ENCODE results near the gene CRYAA.
"Not testable (repeated sequence)": the region's sequence is repeated elsewhere in the genome, so short reads cannot be mapped to it uniquely, and the experiment has no call there.

CRYAA gene

DNA sequence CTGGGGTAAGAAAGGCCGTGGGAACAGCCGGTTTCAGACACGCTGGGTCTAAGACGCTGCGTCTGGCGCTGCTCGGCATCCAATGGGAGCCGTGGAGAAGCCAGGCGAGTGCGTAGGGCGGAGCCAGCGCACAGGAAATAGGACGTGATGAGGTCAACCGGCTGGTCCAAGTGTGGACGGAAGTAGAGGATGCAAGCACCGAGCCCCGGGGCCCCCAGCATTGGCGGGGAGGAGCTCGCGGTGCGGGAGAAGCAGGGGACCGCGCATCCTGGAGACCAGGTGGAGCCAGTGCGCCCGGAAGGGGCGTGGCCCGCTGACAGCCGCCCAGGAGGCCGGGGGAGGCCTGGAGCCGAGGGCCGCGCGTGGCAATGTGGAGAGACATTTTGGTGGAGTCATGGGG lies 15.2 kb upstream of the CRYAA start:
- not testable (repeated sequence) for H3F3A ChIP-seq (ENCODE audit: control insufficient read depth, insufficient read depth); H3K4me2 ChIP-seq (ENCODE audit: low read length); H4K20me1 ChIP-seq (ENCODE audit: control insufficient read depth, insufficient read depth, low read depth, low read length); H3K9me3 ChIP-seq (ENCODE audit: control insufficient read depth, insufficient read depth, low read length); H3K4me3 ChIP-seq (ENCODE audit: low read length); H3K27ac ChIP-seq (ENCODE audit: low read depth, low read length); H3K9me2 ChIP-seq (replicated peaks; ENCODE audit: control insufficient read depth, low read length); H3K36me3 ChIP-seq (ENCODE audit: control insufficient read depth, low read length); H3K79me2 ChIP-seq (ENCODE audit: control insufficient read depth, low read length); H3K4me1 ChIP-seq (ENCODE audit: control insufficient read depth, low read length); H3K27me3 ChIP-seq (ENCODE audit: control insufficient read depth, low read length)

DNA sequence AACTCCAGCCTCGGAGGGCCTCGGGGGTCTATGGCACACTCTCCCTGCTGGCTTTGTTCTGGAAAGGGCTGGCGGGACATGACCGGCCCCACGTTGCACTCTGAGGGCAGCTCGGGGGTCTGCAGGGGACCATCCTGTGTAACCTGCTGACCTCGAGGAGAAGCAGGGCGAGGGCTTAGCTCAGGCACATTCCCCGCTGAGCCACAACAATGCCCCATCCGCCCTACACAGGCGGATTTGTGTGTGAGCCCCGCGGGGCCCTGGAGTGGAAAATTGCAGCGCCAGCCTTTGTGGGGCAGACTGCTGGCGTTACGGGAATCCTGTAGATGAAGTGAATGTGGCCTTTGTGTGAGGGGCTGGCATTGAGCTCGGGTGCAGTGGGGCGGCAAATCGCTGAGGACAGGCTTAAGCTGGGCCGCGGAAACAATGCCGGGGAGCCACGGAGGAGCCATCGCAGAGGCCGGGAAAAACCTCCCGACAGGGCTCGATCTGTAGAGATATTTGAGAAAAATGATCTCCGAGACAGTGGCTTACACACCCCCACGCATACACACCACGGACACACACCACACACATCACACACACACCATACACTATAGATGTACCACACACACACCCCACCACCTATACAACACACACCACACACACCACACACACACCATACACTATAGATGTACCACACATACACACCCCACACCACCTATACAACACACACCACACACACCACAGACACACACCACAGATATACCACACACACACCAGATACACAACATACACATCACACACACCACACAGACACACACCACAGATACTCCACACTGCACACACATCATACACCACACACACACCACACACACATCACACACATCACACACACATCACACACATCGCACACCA lies 9.3 kb upstream of the CRYAA start:
- H3F3A ChIP-seq (ENCODE audit: control insufficient read depth, insufficient read depth); H3K27me3 ChIP-seq (ENCODE audit: control insufficient read depth, low read length); H3K79me2 ChIP-seq (ENCODE audit: control insufficient read depth, low read length); H3K4me1 ChIP-seq (ENCODE audit: control insufficient read depth, low read length); H3K9me3 ChIP-seq (ENCODE audit: control insufficient read depth, insufficient read depth, low read length); H3K4me3 ChIP-seq (ENCODE audit: low read length); H3K9me2 ChIP-seq (replicated peaks; ENCODE audit: control insufficient read depth, low read length); H4K20me1 ChIP-seq (ENCODE audit: control insufficient read depth, insufficient read depth, low read depth, low read length); H3K4me2 ChIP-seq (ENCODE audit: low read length); H3K36me3 ChIP-seq (ENCODE audit: control insufficient read depth, low read length); H3K27ac ChIP-seq (ENCODE audit: low read depth, low read length): not testable (repeated sequence)

DNA sequence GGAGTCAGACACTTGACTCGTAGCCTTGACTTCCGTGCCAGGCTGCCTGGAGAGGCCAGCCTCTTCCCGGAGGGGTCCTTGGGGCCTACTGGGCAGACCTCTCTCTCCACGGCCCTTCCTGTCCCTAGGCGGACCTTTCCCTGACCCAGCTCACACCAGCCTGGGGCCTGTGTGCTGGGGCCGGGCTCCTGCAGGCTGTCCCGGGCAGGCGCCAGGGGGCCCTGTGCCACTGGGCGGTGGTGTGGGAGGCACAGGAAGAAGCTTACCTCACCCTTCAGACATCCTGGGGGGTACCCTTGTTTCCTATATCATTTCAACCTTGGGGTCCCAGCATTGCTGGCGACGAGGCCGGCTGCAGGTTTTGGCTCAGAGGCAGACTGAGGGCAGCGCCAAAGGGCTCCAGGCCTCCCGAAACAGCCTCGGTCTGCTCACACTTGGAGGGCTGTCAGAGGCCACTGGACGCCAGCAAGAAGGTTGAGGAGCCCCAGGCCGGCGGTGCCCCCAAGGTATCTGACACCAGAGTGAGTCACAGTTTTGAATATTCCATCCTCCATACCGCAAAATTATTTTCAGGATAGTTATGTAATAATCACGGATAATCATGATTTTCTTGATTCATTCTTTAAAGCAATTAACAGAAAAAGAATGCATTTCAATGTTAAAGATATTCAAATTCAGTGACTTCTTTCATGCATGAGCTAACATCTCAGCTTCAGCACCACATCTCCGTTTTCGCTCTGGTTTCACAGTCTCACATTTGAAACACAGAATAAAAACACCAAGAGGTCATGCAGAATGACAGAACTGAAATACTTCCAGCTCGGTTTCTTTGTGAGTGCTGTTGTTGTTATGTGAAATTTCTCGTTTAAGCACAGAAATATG lies 6.7 kb upstream of the CRYAA start:
- H3K4me3 ChIP-seq (ENCODE audit: low read length); H3K4me2 ChIP-seq (ENCODE audit: low read length); H3F3A ChIP-seq (ENCODE audit: control insufficient read depth, insufficient read depth); H3K27ac ChIP-seq (ENCODE audit: low read depth, low read length); H3K36me3 ChIP-seq (ENCODE audit: control insufficient read depth, low read length); H3K79me2 ChIP-seq (ENCODE audit: control insufficient read depth, low read length); H4K20me1 ChIP-seq (ENCODE audit: control insufficient read depth, insufficient read depth, low read depth, low read length); H3K9me2 ChIP-seq (replicated peaks; ENCODE audit: control insufficient read depth, low read length); H3K4me1 ChIP-seq (ENCODE audit: control insufficient read depth, low read length); H3K9me3 ChIP-seq (ENCODE audit: control insufficient read depth, insufficient read depth, low read length); H3K27me3 ChIP-seq (ENCODE audit: control insufficient read depth, low read length): not testable (repeated sequence)

DNA sequence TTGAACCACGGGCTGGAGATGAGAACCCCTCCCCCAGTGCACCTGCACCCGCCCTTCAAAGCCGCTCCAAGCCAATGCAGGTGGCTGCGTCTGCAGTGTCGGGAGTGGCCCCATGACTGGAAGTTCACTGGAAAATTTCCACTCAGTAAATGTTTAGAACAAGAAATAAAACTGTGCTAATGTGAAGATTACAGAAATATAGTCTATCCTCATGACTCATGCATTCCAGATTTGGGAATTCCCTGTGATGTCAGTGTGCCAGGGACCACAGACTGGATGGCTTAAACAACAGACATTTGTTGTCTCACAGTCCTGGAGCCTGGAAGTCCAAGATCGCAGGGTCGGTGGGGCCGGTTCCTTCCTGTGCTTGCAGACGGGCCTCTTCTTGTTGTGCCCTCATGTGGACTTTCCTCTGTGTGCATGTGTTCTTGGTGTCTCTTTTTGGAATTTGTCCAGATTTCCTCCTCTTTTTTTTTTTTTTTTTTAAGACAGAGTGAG lies 6.1 kb upstream of the CRYAA start:
- not testable (repeated sequence) for H3K9me3 ChIP-seq (ENCODE audit: control insufficient read depth, insufficient read depth, low read length); H3K4me2 ChIP-seq (ENCODE audit: low read length); H3K4me1 ChIP-seq (ENCODE audit: control insufficient read depth, low read length); H3K27me3 ChIP-seq (ENCODE audit: control insufficient read depth, low read length); H3K79me2 ChIP-seq (ENCODE audit: control insufficient read depth, low read length); H3K4me3 ChIP-seq (ENCODE audit: low read length); H3K9me2 ChIP-seq (replicated peaks; ENCODE audit: control insufficient read depth, low read length); H3K27ac ChIP-seq (ENCODE audit: low read depth, low read length); H4K20me1 ChIP-seq (ENCODE audit: control insufficient read depth, insufficient read depth, low read depth, low read length); H3K36me3 ChIP-seq (ENCODE audit: control insufficient read depth, low read length); H3F3A ChIP-seq (ENCODE audit: control insufficient read depth, insufficient read depth)

DNA sequence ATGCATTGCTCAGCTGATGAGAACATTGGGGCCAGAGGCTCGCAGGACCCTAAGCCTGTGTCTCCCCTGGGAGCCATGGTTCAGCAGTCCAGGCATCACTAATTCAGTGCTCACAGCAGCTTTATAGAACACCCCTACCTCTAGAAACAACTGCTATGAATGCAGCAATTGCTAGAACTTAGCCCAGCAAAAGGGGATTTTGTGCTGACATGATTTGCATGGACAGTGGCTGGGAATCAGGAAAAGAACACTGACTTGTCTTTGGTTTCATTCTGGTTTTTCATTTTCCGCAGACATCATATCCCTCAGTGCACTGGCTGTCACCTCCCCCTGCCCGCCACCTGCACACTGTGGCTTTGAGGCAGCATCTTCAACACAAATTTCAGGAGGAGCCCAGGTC lies 4.0 kb upstream of the CRYAA start:
- H3K36me3 ChIP-seq (ENCODE audit: control insufficient read depth, low read length); H3K9me3 ChIP-seq (ENCODE audit: control insufficient read depth, insufficient read depth, low read length); H3K27ac ChIP-seq (ENCODE audit: low read depth, low read length); H3F3A ChIP-seq (ENCODE audit: control insufficient read depth, insufficient read depth); H3K4me2 ChIP-seq (ENCODE audit: low read length); H3K79me2 ChIP-seq (ENCODE audit: control insufficient read depth, low read length); H3K4me1 ChIP-seq (ENCODE audit: control insufficient read depth, low read length); H4K20me1 ChIP-seq (ENCODE audit: control insufficient read depth, insufficient read depth, low read depth, low read length); H3K9me2 ChIP-seq (replicated peaks; ENCODE audit: control insufficient read depth, low read length); H3K4me3 ChIP-seq (ENCODE audit: low read length); H3K27me3 ChIP-seq (ENCODE audit: control insufficient read depth, low read length): not testable (repeated sequence)

DNA sequence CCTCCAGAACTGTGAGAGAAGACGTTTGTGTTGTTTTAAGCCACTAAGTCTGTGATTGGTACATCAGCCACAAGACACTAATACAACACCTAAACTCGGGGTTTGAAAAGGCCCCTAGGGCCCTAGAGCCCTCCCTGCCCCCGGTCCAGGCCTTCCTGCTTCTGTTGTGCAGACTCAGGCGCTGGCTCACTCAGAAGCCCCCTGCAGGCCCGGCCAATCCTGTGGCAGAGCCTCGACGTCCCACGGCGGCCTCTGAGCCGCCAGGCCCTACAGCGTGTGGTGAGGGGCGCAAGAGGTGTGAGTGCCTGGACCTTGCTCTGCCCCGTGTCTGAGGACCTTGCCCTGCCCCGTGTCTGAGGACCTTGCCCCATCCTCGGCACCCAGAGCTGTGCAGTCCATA lies 3.1 kb upstream of the CRYAA start:
- H3K4me1 ChIP-seq (ENCODE audit: control insufficient read depth, low read length); H3K4me2 ChIP-seq (ENCODE audit: low read length); H4K20me1 ChIP-seq (ENCODE audit: control insufficient read depth, insufficient read depth, low read depth, low read length); H3K36me3 ChIP-seq (ENCODE audit: control insufficient read depth, low read length); H3K9me3 ChIP-seq (ENCODE audit: control insufficient read depth, insufficient read depth, low read length); H3F3A ChIP-seq (ENCODE audit: control insufficient read depth, insufficient read depth); H3K27me3 ChIP-seq (ENCODE audit: control insufficient read depth, low read length); H3K9me2 ChIP-seq (replicated peaks; ENCODE audit: control insufficient read depth, low read length); H3K4me3 ChIP-seq (ENCODE audit: low read length); H3K79me2 ChIP-seq (ENCODE audit: control insufficient read depth, low read length); H3K27ac ChIP-seq (ENCODE audit: low read depth, low read length): not testable (repeated sequence)

DNA sequence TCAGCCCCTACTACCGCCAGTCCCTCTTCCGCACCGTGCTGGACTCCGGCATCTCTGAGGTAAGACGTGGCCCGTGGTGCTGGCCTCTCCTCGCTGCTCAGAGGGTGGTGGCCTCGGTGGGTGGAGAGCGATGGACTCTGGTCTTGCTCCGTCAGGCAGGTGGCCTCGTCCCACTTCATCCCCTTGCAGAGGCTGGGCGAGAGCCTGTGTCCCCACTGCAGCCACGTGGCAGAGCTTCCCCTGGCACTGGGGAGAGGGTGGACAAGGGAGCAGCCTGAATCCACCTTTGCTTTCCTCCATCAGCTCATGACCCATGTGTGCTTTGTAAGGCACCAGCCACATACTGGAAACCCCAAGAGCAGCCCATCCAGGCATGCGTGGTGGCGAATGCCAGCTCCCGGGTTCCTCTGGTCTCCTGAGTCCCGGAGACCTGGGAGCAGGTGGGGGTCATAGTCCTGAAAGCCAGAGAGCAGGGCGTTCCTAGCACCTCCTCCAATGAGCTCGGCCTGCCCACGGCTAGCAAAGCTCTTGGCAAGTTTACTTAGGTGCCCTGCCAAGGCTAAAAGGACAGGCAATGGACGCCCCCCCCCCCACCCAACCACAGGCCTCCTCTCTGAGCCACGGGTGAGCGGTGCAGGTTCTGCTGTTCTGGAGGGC lies 550 bp downstream of the CRYAA start:
- H3K4me2 ChIP-seq (ENCODE audit: low read length); H3K4me1 ChIP-seq (ENCODE audit: control insufficient read depth, low read length); H3K36me3 ChIP-seq (ENCODE audit: control insufficient read depth, low read length); H3K4me3 ChIP-seq (ENCODE audit: low read length); H3K79me2 ChIP-seq (ENCODE audit: control insufficient read depth, low read length); H3K27me3 ChIP-seq (ENCODE audit: control insufficient read depth, low read length); H3K27ac ChIP-seq (ENCODE audit: low read depth, low read length); H3K9me2 ChIP-seq (replicated peaks; ENCODE audit: control insufficient read depth, low read length); H3K9me3 ChIP-seq (ENCODE audit: control insufficient read depth, insufficient read depth, low read length); H3F3A ChIP-seq (ENCODE audit: control insufficient read depth, insufficient read depth); H4K20me1 ChIP-seq (ENCODE audit: control insufficient read depth, insufficient read depth, low read depth, low read length): not testable (repeated sequence)

All from DOHH2 (cell line).